GM23338 (cell line): ENCODE results near the gene ITGA1. TPM values are rescaled to one million over a fixed set of nuclear protein-coding genes. Genes with fewer than 3 reads are reported as not detected.

ENCODE experiments used
- ATAC-seq: fragments of 200-7000 bp; cut with Tn5 transposase; 3 replicates; pipeline ENCODE4 v1.9.1; 2020
- DNase-seq: peaks from one replicate; pipeline ENCODE4 v3.0.0-alpha.2; 2015; ENCODE audit warnings: low spot score
- H2AFZ ChIP-seq: fragments of 200-600 bp; sonication (generic); 2 replicates; pipeline ENCODE4 v1.8.0; 2016; ENCODE audit warnings: antibody characterized with exemption, mild to moderate bottlenecking, moderate library complexity
- H3F3A ChIP-seq: fragments of 200-600 bp; sonication (generic); replicated peaks from 2 replicates; pipeline ENCODE4 v1.8.0; 2017; ENCODE audit warnings: antibody characterized with exemption, mixed run types, low read depth
- H3K27ac ChIP-seq: fragments of 200-600 bp; sonication (generic); 2 replicates; pipeline ENCODE4 v1.6.1; 2016; ENCODE audit warnings: low read depth
- H3K27me3 ChIP-seq: fragments of 200-600 bp; sonication (generic); 2 replicates; pipeline ENCODE4 v1.8.0; 2016; ENCODE audit warnings: mild to moderate bottlenecking, mixed run types, moderate library complexity; ENCODE audit not compliant: insufficient read depth
- H3K36me3 ChIP-seq: fragments of 200-600 bp; sonication (generic); 2 replicates; pipeline ENCODE4 v1.8.0; 2016; ENCODE audit warnings: mild to moderate bottlenecking; ENCODE audit not compliant: insufficient read depth
- H3K4me1 ChIP-seq: fragments of 200-600 bp; sonication (generic); 2 replicates; pipeline ENCODE4 v1.8.0; 2016; ENCODE audit warnings: mild to moderate bottlenecking, moderate library complexity; ENCODE audit not compliant: insufficient read depth
- H3K4me2 ChIP-seq: fragments of 200-600 bp; sonication (generic); 2 replicates; pipeline ENCODE4 v1.7.1; 2017; ENCODE audit warnings: mixed run types
- H3K4me3 ChIP-seq: fragments of 200-600 bp; sonication (generic); 2 replicates; pipeline ENCODE4 v1.6.1; 2016; ENCODE audit warnings: mixed run types
- H3K79me2 ChIP-seq: fragments of 200-600 bp; sonication (generic); replicated peaks from 2 replicates; pipeline ENCODE4 v1.8.0; 2017; ENCODE audit warnings: mild to moderate bottlenecking; ENCODE audit not compliant: insufficient read depth
- H3K9me2 ChIP-seq: fragments of 200-600 bp; sonication (generic); 2 replicates; pipeline ENCODE4 v1.8.0; 2017; ENCODE audit not compliant: insufficient read depth
- H4K20me1 ChIP-seq: fragments of 200-600 bp; sonication (generic); replicated peaks from 2 replicates; pipeline ENCODE4 v1.8.0; 2017; ENCODE audit warnings: mild to moderate bottlenecking; ENCODE audit not compliant: insufficient read depth
- H3K27ac Mint-ChIP-seq: 2 replicates; pipeline ENCODE4 v1.8.0; 2020; ENCODE audit warnings: inconsistent platforms, mild to moderate bottlenecking, moderate library complexity, mixed read lengths
- H3K27me3 Mint-ChIP-seq: 3 replicates; pipeline ENCODE4 v1.8.0; 2022; ENCODE audit warnings: low read depth, mild to moderate bottlenecking, moderate library complexity, mixed read lengths, inconsistent platforms; ENCODE audit not compliant: insufficient read depth, poor library complexity
- H3K36me3 Mint-ChIP-seq: 3 replicates; pipeline ENCODE4 v1.8.0; 2021; ENCODE audit warnings: low read depth, mild to moderate bottlenecking, inconsistent platforms, moderate library complexity, mixed read lengths
- H3K4me1 Mint-ChIP-seq: 3 replicates; pipeline ENCODE4 v1.8.0; 2020; ENCODE audit warnings: mild to moderate bottlenecking, inconsistent platforms, mixed read lengths
- H3K4me3 Mint-ChIP-seq: 3 replicates; pipeline ENCODE4 v1.8.0; 2021; ENCODE audit warnings: moderate library complexity, mild to moderate bottlenecking, inconsistent platforms, mixed read lengths
- H3K9me3 Mint-ChIP-seq: 3 replicates; pipeline ENCODE4 v1.8.0; 2020; ENCODE audit warnings: moderate library complexity, mild to moderate bottlenecking, inconsistent platforms, mixed read lengths
- CREB1 ChIP-seq: fragments of 250-450 bp; sonication (Bioruptor Pico); IDR thresholded peaks from 2 replicates; pipeline ENCODE4 v1.5.0; 2020; ENCODE audit warnings: low read depth, mild to moderate bottlenecking, moderate library complexity
- EZH2phosphoT487 ChIP-seq: fragments of 200-600 bp; sonication (generic); IDR thresholded peaks from one replicate; pipeline ENCODE4 v1.8.1; 2018; ENCODE audit warnings: antibody characterized with exemption; ENCODE audit not compliant: unreplicated experiment
- JUNB ChIP-seq: IDR thresholded peaks from one replicate; pipeline ENCODE4 v1.6.1; 2016; ENCODE audit warnings: antibody characterized with exemption; ENCODE audit not compliant: unreplicated experiment
- NANOG ChIP-seq: IDR thresholded peaks from 2 replicates; pipeline ENCODE4 v1.6.1; 2016; ENCODE audit warnings: antibody characterized with exemption, borderline replicate concordance
- POLR2AphosphoS5 ChIP-seq: IDR thresholded peaks from 2 replicates; pipeline ENCODE4 v1.6.1; 2016; ENCODE audit warnings: antibody characterized with exemption, low read depth
- STAT1 ChIP-seq: IDR thresholded peaks from one replicate; pipeline ENCODE4 v1.6.1; 2016; ENCODE audit warnings: antibody characterized with exemption; ENCODE audit not compliant: unreplicated experiment
- ZNF114 ChIP-seq: fragments of 250-450 bp; sonication (Bioruptor Pico); IDR thresholded peaks from 2 replicates; pipeline ENCODE4 v1.5.0; 2020; ENCODE audit warnings: mild to moderate bottlenecking, moderate library complexity
- polyA plus RNA-seq: library from polyadenylated mRNA; unstranded; fragments of >200 nt; fragmentation: Nextera tagmentation; extraction: Ambion mirVana; gene quantifications from 2 replicates; pipeline ENCODE4 v1.2.1, GENCODE V29; 2016
- total RNA-seq: library from RNA; depleted of rRNA; stranded (reverse); fragments of >200 nt; shearing (Covaris generic); gene quantifications from 2 replicates; pipeline ENCODE4 v1.2.3, GENCODE V29; 2014
- TF ChIP-seq, protein P1 (sequence below): IDR thresholded peaks from 2 replicates; pipeline ENCODE4 v1.6.1; 2016; ENCODE audit warnings: antibody characterized with exemption
- TF ChIP-seq, protein P2 (sequence below): fragments of 250-450 bp; sonication (Bioruptor Pico); IDR thresholded peaks from 2 replicates; pipeline ENCODE4 v1.5.0; 2020; ENCODE audit warnings: mild to moderate bottlenecking, moderate library complexity
- TF ChIP-seq, protein P3 (sequence below): IDR thresholded peaks from one replicate; pipeline ENCODE4 v1.6.1; 2018; ENCODE audit warnings: antibody characterized with exemption; ENCODE audit not compliant: unreplicated experiment

Gene ITGA1
- total and polyA plus RNA-seq, 2 experiments from 2014 or later: 1.8 to 4.9 TPM

DNA sequence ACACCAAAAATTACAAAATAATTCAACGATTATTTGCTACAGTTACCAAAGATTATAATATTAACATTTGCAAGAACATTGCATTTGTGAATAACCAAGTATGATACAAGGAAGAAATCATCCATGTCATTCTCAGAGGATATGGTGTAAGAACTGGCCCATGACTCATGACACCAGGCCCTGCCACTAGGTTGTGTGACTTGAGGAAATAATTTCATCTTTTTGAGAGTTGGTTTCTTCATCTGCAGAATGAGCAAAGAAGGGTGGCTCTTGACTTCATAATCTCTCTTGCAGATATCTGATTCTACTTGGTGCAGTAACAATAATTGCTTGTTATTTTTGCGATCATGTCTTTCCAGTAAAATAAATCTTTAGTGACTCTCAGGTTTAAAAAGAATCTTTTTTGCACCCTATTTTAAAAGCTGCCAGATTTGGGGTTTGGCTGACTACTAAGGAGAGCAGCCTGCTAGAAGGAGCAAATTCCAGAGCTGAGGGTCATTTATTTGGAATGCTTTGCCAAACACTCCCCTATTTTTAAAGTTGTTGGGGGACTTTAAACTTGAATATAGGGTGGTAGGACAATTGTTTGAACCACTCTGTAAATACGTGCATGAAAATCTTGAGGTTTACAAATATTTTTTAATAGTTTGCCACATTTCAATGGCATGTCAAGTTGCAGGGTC lies 23.5 kb downstream of the ITGA1 start:
- Histone ChIP-seq H3K4me3 (no peak overlapping the region), H3K4me2 (no peak overlapping the region), H3F3A (no peaks in the 10 kb centered on the region), H3K36me3 (no peaks in the 10 kb centered on the region), H3K79me2 (no peaks in the 10 kb centered on the region), H3K27me3 (no peaks in the 10 kb centered on the region), H3K27ac (no peak overlapping the region), H3K4me1 (no peaks in the 10 kb centered on the region), H2AFZ (no peak overlapping the region), H3K9me2 (no peaks in the 10 kb centered on the region), H4K20me1 (no peaks in the 10 kb centered on the region)
- Mint-ChIP-seq H3K4me3 (no peak overlapping the region), H3K4me1 (no peaks in the 10 kb centered on the region), H3K27me3 (no peaks in the 10 kb centered on the region), H3K36me3 (no peaks in the 10 kb centered on the region), H3K9me3 (no peaks in the 10 kb centered on the region), H3K27ac (no peak overlapping the region)
- no peak for TF ChIP-seq NANOG
- TF ChIP-seq JUNB: no peak
- no peak for TF ChIP-seq EZH2phosphoT487
- DNase-seq: no peak
- ATAC-seq: no peak

DNA sequence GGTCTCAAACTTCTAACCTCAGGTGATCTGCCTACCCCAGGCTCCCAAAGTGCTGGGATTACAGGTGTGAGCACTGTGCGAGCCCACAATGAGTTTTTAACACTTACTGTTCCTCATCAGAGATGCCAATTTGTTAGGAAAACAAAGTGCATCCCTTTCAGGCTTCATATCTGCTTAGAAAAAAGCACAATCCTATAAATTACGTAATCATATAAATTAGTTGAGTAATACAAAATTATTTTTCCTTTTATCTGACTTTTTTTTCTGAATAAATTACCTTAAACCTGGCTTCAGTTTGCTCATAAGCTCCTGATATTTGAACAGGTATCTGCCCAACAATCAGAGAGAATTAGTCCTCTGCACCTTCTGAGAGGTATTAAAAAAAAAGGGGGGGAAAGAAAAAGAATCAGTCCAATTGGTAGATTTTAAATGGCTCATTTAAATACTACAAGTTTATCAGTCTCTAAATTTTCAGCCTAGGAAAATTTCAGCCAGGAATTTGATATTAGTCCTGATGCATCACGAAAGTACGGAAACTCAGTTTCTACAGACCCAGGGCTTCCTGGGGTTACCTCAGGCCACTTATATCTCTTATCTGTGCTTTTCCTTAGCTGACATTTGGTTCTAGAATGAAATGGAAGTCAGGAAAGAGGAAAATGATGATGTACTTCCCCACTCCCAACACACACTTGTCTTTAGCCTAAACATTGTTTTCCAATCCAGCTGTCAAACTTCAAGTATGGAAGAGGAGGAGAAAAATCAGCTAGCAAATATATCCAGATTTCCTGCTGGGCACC lies 26.8 kb downstream of the ITGA1 start:
- Histone ChIP-seq H3K4me1 (peaks cover 10% of the 10 kb centered on the region; the same call in 1 of the 2 replicates), H3K27me3 (no peaks in the 10 kb centered on the region), H3K36me3 (no peaks in the 10 kb centered on the region), H3K4me2 (no peak overlapping the region), H3K27ac (no peak overlapping the region), H2AFZ (no peak overlapping the region), H4K20me1 (no peaks in the 10 kb centered on the region), H3K4me3 (no peak overlapping the region), H3K79me2 (no peaks in the 10 kb centered on the region), H3K9me2 (no peaks in the 10 kb centered on the region), H3F3A (no peaks in the 10 kb centered on the region)
- DNase-seq: no peak
- no peak for ATAC-seq
- Mint-ChIP-seq H3K27ac (no peak overlapping the region), H3K27me3 (no peaks in the 10 kb centered on the region), H3K4me1 (peaks cover 20% of the 10 kb centered on the region), H3K36me3 (no peaks in the 10 kb centered on the region), H3K4me3 (no peak overlapping the region), H3K9me3 (no peaks in the 10 kb centered on the region)
- TF ChIP-seq EZH2phosphoT487: no peak
- no peak for TF ChIP-seq CREB1
- TF ChIP-seq, protein P1, sequence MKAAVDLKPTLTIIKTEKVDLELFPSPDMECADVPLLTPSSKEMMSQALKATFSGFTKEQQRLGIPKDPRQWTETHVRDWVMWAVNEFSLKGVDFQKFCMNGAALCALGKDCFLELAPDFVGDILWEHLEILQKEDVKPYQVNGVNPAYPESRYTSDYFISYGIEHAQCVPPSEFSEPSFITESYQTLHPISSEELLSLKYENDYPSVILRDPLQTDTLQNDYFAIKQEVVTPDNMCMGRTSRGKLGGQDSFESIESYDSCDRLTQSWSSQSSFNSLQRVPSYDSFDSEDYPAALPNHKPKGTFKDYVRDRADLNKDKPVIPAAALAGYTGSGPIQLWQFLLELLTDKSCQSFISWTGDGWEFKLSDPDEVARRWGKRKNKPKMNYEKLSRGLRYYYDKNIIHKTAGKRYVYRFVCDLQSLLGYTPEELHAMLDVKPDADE: no peak
- TF ChIP-seq, protein P2, sequence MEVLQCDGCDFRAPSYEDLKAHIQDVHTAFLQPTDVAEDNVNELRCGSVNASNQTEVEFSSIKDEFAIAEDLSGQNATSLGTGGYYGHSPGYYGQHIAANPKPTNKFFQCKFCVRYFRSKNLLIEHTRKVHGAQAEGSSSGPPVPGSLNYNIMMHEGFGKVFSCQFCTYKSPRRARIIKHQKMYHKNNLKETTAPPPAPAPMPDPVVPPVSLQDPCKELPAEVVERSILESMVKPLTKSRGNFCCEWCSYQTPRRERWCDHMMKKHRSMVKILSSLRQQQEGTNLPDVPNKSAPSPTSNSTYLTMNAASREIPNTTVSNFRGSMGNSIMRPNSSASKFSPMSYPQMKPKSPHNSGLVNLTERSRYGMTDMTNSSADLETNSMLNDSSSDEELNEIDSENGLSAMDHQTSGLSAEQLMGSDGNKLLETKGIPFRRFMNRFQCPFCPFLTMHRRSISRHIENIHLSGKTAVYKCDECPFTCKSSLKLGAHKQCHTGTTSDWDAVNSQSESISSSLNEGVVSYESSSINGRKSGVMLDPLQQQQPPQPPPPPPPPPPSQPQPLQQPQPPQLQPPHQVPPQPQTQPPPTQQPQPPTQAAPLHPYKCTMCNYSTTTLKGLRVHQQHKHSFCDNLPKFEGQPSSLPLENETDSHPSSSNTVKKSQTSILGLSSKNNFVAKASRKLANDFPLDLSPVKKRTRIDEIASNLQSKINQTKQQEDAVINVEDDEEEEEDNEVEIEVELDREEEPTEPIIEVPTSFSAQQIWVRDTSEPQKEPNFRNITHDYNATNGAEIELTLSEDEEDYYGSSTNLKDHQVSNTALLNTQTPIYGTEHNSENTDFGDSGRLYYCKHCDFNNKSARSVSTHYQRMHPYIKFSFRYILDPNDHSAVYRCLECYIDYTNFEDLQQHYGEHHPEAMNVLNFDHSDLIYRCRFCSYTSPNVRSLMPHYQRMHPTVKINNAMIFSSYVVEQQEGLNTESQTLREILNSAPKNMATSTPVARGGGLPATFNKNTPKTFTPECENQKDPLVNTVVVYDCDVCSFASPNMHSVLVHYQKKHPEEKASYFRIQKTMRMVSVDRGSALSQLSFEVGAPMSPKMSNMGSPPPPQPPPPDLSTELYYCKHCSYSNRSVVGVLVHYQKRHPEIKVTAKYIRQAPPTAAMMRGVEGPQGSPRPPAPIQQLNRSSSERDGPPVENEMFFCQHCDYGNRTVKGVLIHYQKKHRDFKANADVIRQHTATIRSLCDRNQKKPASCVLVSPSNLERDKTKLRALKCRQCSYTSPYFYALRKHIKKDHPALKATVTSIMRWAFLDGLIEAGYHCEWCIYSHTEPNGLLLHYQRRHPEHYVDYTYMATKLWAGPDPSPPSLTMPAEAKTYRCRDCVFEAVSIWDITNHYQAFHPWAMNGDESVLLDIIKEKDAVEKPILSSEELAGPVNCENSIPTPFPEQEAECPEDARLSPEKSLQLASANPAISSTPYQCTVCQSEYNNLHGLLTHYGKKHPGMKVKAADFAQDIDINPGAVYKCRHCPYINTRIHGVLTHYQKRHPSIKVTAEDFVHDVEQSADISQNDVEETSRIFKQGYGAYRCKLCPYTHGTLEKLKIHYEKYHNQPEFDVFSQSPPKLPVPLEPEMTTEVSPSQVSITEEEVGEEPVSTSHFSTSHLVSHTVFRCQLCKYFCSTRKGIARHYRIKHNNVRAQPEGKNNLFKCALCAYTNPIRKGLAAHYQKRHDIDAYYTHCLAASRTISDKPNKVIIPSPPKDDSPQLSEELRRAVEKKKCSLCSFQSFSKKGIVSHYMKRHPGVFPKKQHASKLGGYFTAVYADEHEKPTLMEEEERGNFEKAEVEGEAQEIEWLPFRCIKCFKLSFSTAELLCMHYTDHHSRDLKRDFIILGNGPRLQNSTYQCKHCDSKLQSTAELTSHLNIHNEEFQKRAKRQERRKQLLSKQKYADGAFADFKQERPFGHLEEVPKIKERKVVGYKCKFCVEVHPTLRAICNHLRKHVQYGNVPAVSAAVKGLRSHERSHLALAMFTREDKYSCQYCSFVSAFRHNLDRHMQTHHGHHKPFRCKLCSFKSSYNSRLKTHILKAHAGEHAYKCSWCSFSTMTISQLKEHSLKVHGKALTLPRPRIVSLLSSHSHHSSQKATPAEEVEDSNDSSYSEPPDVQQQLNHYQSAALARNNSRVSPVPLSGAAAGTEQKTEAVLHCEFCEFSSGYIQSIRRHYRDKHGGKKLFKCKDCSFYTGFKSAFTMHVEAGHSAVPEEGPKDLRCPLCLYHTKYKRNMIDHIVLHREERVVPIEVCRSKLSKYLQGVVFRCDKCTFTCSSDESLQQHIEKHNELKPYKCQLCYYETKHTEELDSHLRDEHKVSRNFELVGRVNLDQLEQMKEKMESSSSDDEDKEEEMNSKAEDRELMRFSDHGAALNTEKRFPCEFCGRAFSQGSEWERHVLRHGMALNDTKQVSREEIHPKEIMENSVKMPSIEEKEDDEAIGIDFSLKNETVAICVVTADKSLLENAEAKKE (CRISPR knock-in tag): no peak
- no peak for TF ChIP-seq NANOG
- TF ChIP-seq POLR2AphosphoS5: no peak
- TF ChIP-seq STAT1: no peak
- TF ChIP-seq, protein P3, sequence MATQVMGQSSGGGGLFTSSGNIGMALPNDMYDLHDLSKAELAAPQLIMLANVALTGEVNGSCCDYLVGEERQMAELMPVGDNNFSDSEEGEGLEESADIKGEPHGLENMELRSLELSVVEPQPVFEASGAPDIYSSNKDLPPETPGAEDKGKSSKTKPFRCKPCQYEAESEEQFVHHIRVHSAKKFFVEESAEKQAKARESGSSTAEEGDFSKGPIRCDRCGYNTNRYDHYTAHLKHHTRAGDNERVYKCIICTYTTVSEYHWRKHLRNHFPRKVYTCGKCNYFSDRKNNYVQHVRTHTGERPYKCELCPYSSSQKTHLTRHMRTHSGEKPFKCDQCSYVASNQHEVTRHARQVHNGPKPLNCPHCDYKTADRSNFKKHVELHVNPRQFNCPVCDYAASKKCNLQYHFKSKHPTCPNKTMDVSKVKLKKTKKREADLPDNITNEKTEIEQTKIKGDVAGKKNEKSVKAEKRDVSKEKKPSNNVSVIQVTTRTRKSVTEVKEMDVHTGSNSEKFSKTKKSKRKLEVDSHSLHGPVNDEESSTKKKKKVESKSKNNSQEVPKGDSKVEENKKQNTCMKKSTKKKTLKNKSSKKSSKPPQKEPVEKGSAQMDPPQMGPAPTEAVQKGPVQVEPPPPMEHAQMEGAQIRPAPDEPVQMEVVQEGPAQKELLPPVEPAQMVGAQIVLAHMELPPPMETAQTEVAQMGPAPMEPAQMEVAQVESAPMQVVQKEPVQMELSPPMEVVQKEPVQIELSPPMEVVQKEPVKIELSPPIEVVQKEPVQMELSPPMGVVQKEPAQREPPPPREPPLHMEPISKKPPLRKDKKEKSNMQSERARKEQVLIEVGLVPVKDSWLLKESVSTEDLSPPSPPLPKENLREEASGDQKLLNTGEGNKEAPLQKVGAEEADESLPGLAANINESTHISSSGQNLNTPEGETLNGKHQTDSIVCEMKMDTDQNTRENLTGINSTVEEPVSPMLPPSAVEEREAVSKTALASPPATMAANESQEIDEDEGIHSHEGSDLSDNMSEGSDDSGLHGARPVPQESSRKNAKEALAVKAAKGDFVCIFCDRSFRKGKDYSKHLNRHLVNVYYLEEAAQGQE: no peak
- TF ChIP-seq ZNF114 (CRISPR knock-in tag): no peak
